HepG2 (cell line): Measurements from ENCODE around the gene CAMKK1.

Source experiments
- ELF1 ChIP-seq: sonication (generic); formaldehyde crosslinking; IDR thresholded peaks from 2 replicates; pipeline ENCODE4 v1.4.0; 2020; ENCODE audit warnings: missing genetic modification reagents
- ESRRA ChIP-seq: sonication (generic); formaldehyde crosslinking; IDR thresholded peaks from 2 replicates; pipeline ENCODE4 v1.5.1; 2020; ENCODE audit warnings: mild to moderate bottlenecking, low read depth, missing genetic modification reagents
- HMG20B ChIP-seq: conservative IDR thresholded peaks from 2 replicates; pipeline ENCODE4 v1.6.1; 2016; ENCODE audit warnings: missing genetic modification reagents, missing compliant biosample characterization
- KLF9 ChIP-seq: IDR thresholded peaks from 2 replicates; pipeline ENCODE4 v1.6.1; 2016; ENCODE audit warnings: low read depth
- POGZ ChIP-seq: sonication (generic); formaldehyde crosslinking; IDR thresholded peaks from 2 replicates; pipeline ENCODE4 v1.4.0; 2020; ENCODE audit warnings: mild to moderate bottlenecking, missing genetic modification reagents
- PRPF4 ChIP-seq: fragments of 200-400 bp; formaldehyde crosslinking; IDR thresholded peaks from 2 replicates; pipeline ENCODE4 v1.6.1; 2016; ENCODE audit warnings: low read length, low read depth; ENCODE audit not compliant: poor library complexity, severe bottlenecking
- SP140L ChIP-seq: sonication (generic); formaldehyde crosslinking; IDR thresholded peaks from 2 replicates; pipeline ENCODE4 v1.4.0; 2020; ENCODE audit warnings: missing genetic modification reagents, borderline replicate concordance
- STAT5B ChIP-seq: sonication (generic); formaldehyde crosslinking; IDR thresholded peaks from 2 replicates; pipeline ENCODE4 v1.4.0; 2020; ENCODE audit warnings: missing genetic modification reagents
- TCF7L2 ChIP-seq: IDR thresholded peaks from 2 replicates; pipeline ENCODE4 v1.6.1; 2011; ENCODE audit warnings: mild to moderate bottlenecking, low read depth, low read length, moderate library complexity
- ZNF558 ChIP-seq: sonication (generic); formaldehyde crosslinking; IDR thresholded peaks from 2 replicates; pipeline ENCODE4 v1.9.0; 2022; ENCODE audit warnings: mild to moderate bottlenecking, missing genetic modification reagents, borderline replicate concordance
- ZNF841 ChIP-seq: sonication (generic); formaldehyde crosslinking; IDR thresholded peaks from 2 replicates; pipeline ENCODE4 v1.8.1; 2023; ENCODE audit warnings: missing genetic modification reagents, borderline replicate concordance
- TF ChIP-seq, protein P1 (sequence below), 2 experiments: IDR thresholded peaks; 2 replicates each; pipeline ENCODE4 v1.6.1; 2011 to 2012; ENCODE audit warnings: low read length in 2 of 2, borderline replicate concordance in 1 of 2, low read depth in 1 of 2, mild to moderate bottlenecking in 1 of 2, moderate library complexity in 1 of 2
- TF ChIP-seq, protein P2 (sequence below): sonication (generic); formaldehyde crosslinking; IDR thresholded peaks from 2 replicates; pipeline ENCODE4 v1.5.0; 2020; ENCODE audit warnings: mild to moderate bottlenecking, missing genetic modification reagents, moderate library complexity
- TF ChIP-seq, protein P3 (sequence below): IDR thresholded peaks from 2 replicates; pipeline ENCODE4 v1.6.1; 2016; ENCODE audit warnings: missing genetic modification reagents, missing compliant biosample characterization

DNA sequence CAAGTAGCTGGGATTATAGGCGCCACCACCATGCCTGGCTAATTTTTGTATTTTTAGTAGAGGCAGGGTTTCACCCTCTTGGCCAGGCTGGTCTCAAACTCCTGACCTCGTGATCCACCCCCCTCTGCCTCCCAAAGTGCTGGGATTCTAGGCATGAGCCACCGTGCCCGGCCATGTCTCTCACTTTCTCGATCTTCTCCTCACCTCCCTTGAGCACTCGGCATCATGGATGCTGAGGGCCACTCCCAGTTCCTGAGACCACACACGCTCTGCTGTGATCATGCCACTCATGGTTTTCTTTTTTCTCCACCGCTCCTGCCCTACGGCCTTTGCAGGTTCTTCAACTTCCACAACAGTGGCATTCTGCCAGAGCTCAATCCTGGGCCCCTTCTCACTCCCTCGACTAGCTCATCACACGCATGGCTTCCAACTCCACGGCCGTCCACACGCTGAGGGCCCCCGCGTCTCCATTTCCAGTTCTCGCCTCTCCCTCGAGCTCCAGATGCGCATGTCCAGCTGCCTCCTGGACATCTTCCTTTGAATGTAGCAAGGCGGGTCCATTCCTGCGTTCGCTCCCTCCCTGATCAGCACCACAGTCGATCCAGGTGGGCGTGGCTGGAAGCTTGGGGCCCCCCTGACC lies 41.3 kb downstream of the CAMKK1 start:
- TF ChIP-seq ELF1 = no peak
- TF ChIP-seq, protein P1, sequence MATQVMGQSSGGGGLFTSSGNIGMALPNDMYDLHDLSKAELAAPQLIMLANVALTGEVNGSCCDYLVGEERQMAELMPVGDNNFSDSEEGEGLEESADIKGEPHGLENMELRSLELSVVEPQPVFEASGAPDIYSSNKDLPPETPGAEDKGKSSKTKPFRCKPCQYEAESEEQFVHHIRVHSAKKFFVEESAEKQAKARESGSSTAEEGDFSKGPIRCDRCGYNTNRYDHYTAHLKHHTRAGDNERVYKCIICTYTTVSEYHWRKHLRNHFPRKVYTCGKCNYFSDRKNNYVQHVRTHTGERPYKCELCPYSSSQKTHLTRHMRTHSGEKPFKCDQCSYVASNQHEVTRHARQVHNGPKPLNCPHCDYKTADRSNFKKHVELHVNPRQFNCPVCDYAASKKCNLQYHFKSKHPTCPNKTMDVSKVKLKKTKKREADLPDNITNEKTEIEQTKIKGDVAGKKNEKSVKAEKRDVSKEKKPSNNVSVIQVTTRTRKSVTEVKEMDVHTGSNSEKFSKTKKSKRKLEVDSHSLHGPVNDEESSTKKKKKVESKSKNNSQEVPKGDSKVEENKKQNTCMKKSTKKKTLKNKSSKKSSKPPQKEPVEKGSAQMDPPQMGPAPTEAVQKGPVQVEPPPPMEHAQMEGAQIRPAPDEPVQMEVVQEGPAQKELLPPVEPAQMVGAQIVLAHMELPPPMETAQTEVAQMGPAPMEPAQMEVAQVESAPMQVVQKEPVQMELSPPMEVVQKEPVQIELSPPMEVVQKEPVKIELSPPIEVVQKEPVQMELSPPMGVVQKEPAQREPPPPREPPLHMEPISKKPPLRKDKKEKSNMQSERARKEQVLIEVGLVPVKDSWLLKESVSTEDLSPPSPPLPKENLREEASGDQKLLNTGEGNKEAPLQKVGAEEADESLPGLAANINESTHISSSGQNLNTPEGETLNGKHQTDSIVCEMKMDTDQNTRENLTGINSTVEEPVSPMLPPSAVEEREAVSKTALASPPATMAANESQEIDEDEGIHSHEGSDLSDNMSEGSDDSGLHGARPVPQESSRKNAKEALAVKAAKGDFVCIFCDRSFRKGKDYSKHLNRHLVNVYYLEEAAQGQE (IDR thresholded peaks at IDR 0.05; ENCODE audit: borderline replicate concordance in 1 of 2, low read depth in 1 of 2, low read length in 2 of 2) = no peak
- TF ChIP-seq ZNF558 (CRISPR knock-in tag) = no peak
- no peak for TF ChIP-seq TCF7L2
- TF ChIP-seq STAT5B = no peak
- TF ChIP-seq POGZ (CRISPR knock-in tag) = no peak
- TF ChIP-seq, protein P2, sequence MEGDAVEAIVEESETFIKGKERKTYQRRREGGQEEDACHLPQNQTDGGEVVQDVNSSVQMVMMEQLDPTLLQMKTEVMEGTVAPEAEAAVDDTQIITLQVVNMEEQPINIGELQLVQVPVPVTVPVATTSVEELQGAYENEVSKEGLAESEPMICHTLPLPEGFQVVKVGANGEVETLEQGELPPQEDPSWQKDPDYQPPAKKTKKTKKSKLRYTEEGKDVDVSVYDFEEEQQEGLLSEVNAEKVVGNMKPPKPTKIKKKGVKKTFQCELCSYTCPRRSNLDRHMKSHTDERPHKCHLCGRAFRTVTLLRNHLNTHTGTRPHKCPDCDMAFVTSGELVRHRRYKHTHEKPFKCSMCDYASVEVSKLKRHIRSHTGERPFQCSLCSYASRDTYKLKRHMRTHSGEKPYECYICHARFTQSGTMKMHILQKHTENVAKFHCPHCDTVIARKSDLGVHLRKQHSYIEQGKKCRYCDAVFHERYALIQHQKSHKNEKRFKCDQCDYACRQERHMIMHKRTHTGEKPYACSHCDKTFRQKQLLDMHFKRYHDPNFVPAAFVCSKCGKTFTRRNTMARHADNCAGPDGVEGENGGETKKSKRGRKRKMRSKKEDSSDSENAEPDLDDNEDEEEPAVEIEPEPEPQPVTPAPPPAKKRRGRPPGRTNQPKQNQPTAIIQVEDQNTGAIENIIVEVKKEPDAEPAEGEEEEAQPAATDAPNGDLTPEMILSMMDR (CRISPR knock-in tag) = no peak
- no peak for TF ChIP-seq ZNF841 (CRISPR knock-in tag)
- TF ChIP-seq HMG20B (CRISPR knock-in tag) = no peak
- TF ChIP-seq KLF9 (CRISPR knock-in tag) = no peak
- TF ChIP-seq, protein P3, sequence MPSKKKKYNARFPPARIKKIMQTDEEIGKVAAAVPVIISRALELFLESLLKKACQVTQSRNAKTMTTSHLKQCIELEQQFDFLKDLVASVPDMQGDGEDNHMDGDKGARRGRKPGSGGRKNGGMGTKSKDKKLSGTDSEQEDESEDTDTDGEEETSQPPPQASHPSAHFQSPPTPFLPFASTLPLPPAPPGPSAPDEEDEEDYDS = no peak
- TF ChIP-seq SP140L (CRISPR knock-in tag) = no peak
- no peak for TF ChIP-seq PRPF4
- no peak for TF ChIP-seq ESRRA (CRISPR knock-in tag)
